GM19468 (cell line): ENCODE measurements around the gene SH3TC1.

ENCODE experiments used
- ATAC-seq: cut with Tn5 transposase; IDR thresholded peaks from one replicate; pipeline ENCODE4 v1.9.1; 2021; ENCODE audit warnings: mild to moderate bottlenecking, moderate library complexity, moderate number of reproducible peaks; ENCODE audit not compliant: unreplicated experiment; ENCODE audit errors: extremely low read depth

SH3TC1 gene

DNA sequence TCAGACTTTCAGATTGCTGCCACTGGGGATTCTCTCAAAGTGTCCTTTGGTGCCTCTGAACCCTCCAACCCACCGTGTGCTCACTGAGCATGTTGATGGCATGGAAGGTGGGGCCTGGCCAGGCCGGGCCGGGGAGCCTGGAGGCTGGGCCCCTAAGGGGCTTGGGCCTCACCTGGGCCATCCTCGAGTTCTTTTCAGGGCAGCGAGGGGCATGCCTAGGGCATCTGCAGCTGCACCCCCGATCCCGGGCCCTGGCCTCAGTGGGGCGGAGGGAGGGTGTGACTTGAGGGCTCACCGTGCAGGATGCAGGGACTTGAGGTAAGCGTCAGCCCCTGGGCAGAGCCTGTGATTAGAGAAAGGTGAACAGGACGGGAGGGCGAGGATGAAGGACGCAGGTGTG lies 1.6 kb upstream of the SH3TC1 start:
- ATAC-seq: no peak

DNA sequence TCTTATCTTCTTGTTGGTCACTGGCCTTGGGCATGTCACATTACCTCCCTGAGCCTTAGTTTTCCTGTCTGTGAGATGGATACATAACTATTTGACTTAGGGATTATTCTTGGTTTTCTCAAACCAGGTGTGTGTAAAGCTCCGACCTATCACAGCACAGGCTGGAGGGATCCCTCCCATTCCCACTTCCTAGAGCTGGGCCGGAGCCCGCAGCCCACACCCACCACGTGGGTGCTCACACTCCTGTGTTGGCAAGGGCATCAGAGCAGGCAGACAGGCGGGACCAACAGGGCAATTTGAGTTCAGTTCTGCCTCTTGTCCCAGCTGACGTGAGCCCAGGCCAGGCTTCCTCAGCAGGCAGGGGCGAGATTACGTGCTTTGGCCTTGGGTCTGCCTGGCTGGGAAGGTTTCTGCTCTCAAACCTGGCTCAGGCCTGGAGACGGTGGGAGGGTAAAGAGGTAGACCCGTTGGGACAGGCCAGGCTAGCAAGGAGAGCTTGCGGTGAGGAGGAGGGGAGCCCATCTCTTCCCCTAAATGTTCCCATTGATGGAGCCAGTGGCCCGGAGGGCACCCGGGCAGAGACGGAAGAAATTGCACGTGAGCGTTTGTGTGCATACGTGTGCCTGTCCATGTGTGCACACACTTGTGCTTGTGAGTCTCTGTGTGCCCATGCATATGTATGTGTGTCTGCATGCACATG lies 734 bp upstream of the SH3TC1 start:
- no peak for ATAC-seq

DNA sequence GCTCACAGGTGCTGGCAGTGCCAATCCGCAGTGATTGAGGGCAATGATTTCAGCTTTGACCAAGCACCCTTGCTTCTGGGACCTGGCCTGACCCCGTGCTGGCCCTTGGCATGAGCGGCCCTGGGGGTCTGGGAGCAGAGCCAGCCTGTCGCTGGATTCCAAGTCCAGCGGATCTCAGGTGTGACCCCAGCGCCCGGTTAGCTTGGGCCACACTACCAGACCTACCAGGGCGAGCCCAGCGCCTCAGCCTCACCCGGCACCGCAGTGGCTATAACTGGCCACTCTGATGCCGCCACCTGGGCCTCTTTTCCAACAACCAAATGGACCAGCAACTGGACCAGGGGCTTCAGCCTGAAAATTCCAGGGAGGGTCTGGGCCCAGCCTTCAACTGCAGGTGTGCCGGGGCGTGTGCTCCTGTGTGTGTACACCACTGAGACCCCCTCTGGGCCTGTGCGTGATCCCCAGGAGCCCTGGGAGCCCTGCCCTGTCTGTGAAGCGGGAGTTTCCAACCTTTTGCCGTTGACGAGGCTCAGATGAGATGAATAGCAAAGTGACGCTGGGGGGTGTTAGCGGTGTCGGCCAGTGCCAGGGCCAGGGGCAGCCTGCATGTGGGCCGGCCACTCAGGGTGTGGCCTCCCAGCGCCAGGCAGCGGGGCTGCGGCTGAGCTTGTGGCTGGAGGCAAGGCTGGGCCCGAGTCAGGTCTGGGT lies 658 bp downstream of the SH3TC1 start:
- ATAC-seq: no peak

DNA sequence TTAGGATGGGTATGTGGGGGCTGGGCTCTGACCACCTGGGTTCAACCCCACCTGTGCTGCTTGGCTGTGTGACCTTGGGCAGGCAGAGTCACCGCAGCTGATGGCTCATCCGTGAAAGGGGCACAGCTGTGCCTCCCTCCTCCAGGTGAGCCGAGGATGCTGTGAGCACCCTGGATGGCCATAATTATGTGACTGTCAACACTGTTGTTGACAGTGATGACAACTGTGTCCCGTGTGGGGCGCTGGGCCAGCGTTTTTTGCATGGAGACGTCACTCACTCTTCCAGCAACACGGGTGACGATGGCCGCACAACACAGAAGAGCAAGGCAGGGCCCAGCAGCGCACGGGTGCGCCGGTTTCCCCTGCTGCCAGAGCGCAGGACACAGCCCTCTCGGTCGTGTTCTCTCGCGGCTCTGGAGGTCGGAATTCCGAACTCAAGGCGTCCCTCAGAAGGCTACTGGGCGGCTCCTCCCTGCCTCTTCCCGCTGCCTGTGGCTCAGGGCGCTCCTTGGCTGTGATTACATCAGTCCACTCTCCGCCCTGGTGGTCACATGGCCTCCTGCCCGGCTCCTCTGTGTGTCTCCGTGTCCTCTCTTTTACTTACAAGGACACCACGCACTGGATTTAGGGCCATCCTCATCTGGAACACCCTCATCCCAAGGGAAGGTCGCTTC lies 1.3 kb downstream of the SH3TC1 start:
- no peak for ATAC-seq

DNA sequence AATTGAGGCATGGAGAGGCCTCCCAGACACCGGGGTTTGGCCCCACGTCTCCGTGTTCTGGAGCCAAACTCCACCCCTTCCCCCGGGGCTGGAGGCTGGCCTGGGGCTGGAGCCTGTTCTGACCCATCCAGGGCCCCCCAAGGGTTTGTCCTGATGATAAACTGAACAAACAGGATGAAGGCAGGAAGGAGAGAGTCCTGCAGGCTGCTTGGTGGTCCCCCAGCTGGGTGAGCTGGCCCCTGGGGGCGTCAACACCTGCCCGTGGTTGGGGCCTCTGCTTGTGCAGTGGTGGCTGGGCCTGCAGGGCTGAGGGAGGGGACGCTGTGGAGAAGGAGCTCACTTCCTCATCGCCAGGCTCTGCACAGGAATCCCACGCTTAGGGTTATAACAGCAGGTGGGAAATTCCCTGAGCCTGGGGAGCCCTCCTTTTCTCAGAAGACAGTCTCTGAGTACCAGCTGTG lies 2.3 kb downstream of the SH3TC1 start:
- ATAC-seq: no peak

DNA sequence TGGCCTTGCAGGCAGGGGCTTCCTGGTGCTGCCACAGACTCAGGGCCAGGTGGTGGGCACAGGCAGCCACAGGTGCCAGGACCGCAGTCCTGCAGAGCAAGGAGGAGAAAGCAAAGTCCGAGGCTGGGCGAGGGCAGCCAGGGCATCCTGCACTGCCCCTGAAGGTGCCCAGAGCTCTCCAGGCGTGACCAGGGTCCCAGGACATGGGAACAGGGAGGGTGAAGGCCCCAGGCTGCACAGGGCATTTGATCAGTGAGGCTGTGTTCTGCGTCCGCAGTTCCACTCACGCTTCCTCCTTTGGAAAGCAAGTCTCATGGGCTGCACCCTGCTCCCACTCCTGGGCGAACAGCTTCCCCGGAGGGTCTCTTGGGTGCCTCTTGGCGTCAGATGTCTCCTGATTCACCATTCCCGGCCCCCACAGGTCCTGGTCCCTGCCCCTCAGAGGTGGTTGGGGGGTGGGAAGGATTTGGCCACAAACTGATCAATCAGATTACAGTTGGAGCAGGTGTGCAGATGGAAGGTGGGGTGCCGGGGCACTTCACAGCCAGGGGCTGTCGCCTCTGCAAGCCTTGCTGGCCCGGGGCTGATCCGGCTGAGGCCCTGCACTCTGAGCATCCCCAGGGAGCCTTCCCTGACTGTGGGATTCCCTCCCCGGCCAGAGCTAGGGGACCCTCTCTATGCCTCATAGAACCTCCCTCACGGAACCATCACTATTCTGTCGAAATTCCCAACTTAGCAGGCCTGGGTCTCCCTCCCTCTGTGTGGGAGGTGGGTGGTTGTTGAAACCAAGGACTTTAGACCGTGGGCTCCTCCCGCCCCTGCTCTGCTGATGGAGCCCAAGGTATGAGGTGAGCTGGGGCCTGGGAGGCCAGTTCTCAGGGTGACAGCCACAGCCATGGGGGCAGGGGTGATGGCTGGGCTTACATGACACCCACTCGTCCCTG lies 3.3 kb downstream of the SH3TC1 start:
- ATAC-seq: no peak

DNA sequence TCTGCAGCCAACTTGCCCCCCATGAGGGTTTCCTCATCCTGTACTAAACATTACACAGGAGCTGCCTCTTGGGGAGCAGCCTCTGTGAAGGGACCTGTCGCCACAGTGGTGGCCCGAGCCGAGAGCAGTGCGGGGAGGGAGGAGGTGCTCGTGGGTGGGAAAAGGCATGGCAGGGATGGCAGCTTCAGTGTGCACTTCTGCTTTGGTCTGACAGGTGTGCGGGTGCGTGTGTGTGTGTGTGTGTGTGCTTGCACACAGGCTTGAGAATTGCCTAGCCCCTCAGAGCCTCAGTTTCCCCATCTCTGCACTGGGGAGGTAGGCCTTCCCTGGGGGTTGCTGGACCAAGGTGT lies 3.9 kb downstream of the SH3TC1 start:
- no peak for ATAC-seq

DNA sequence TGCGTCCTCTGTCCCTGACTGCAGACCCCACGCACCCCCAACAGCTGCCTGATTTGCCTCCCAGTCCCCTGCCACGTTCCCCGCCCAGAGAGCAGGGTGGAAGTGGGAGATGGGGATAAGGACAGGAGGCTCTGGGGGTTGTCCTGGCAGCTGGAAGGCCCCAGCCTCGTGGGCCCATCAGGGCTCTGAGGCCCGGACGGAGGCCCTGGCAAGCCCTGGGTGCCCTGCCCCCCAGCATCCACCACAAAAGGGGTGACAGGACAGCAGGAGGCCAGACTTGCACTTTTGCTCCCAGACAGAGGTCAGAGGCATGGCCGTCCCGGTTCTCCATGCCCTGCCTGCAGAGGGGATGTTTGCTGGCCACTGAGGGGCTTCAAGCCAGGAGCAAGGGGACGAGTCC lies 4.7 kb downstream of the SH3TC1 start:
- no peak for ATAC-seq

DNA sequence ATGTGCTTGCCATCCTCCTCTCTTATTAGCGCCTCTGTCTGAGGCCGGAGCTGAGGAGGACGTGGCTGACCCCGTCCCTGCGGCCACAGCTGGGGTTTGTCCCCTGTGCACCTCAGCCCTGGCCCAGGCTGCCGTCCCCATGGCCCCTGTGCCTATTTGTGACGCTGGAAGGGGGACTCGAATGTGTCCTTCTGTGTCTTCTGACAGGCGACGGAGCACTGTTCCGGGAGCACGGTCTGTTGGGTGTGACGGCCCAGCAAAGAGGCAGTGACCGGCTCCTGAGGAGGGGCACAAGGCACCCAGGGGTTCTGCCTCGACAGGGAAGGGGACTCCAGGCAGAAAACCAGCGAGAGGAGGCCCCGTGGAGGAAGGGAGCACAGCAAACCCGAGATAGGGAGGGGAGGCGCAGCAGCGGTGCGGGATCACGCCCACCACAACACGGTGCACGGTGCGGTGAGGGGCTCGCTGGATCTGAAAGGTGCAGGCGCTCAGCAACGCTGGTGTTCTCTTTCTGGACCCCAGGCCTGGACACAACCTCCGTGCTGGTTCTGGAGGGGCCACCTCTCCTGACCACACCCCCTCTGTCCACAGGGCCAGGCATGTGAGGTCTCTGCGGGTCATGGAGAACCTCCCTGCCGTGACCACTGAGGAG lies 5.6 kb downstream of the SH3TC1 start:
- ATAC-seq: no peak

DNA sequence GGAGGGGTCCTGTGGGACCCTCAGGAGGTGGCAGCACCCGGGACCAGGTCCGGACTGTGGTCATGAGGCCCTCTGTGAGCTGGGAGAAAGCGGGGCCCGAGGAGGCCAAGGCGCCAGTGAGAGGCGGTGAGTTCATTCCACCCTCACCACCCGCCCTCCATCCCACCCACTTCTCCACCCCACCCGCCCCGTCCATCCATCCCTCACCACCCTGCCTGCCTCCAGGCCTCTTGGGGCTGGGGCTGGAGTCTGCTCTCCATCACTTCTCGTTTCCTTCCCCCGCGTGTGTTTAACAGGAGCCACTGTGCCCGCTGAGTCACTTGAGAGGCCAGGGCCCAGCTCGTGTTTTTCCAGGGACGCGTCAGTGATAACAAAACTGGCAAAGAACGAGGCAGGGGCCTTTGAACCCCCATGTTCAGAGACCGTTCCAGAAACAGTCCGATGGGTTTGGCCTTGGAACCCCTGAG lies 6.2 kb downstream of the SH3TC1 start:
- no peak for ATAC-seq

DNA sequence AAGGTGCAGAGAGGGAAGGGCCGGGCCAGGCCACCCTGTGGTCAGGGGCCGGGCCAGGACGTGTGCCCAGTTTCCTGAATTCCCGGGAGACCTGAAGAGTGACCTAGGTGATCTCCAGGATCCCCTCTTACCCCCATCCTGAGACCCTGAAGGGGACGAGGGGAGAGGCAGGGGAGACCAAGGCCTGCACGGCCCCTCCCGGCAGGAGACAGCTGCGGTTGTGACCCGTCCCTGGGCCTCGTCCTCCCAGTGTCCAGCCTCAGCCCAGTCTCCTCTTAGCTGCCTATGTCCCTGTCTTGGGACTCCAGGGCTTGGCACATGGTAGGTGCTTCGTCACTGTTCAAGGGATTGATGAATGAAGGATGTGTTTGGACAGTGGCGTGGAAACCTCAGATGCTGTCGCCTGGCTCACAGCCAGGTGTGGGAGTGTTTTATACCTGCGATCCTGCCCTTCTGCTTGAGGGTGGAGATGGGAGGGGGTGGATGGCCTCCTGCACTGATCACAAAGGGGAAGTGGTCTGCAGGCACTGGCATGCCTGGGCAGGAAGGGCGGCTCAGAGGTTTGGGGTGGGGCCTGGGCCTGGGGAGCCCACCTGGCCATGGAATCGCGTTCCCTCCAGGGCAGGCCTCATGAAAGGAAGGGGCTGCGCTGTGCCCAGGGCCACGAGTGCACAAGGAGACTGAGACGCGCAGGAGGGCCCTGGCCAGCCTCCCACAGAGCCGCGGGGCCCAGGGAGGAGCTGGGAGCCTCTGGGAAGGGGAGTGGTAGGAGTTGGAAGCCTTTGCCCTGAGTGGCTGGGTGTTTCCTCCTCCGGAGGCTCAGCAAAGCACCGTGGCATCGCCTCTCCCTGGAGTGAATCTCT lies 6.9 kb downstream of the SH3TC1 start:
- ATAC-seq: no peak

DNA sequence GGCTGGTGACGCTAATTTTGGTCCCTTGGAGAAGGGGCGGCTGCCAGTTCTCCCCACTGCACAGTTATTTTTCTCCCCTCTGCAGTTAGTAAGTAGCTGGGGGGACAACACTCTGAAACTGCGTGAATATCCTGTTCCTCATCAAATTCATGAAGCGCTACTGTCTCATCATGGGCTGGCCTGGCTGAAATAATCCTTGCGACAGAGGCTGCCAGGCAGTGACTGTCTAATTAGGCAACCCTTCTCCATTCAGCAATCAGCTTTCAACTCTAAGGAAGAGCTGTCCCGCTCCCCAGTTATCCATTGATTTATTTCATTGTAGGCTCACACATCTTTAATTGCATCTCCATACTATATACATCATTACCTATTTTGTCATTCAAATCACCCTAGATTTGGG lies 8.2 kb downstream of the SH3TC1 start:
- no peak for ATAC-seq

DNA sequence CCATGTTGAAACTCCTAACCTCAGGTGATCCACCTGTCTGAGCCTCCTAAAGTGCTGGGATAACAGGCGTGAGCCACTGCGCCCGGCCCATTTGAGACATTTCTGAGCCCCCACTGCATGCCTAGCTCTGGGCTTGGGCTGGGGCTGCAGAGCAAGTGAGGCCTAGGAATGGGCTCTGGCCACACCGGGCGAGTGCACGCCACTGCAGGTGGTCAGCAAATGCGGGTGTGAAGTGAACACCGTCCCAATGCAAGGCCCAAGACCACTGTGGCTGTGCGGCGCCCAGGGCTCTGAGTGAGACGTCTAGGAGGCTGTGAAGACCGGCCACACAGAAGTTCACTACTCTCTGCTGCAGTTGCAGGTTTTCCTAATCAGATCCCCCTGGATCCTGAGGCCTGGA lies 9.5 kb downstream of the SH3TC1 start:
- no peak for ATAC-seq

DNA sequence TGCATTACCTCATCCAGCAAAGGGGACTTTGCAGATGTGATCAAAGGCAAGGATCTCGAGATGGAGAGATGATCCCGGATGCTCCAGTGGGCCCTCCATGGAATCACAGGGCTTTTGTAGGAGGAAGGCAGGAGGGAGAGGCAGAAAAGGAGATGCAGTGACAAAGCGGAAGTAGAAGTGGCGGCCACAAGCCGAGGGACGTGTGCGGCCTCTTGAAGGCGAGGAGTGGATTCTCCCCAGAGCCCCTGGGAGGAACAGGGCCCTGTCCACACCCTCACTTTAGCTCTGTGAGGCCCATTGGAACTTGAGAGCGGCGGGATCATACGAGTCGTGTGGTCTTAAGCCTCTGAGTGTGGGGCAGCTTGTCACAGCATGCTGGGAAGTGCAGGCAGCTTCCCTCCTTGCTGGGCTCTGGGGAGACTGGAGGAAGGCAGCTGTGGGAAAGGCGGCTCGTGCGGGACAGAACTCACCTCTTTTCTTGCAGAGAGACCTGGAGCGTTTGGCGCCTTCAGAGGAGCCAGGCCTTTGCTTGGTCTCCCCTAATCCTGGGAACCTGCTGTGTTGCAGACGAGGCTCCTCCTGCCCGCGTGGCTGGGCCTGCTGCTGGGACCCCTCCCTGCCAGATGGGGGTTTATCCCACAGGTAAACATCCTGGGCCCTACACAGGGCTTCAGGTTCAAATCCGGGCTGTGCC lies 10.2 kb downstream of the SH3TC1 start:
- ATAC-seq: no peak

DNA sequence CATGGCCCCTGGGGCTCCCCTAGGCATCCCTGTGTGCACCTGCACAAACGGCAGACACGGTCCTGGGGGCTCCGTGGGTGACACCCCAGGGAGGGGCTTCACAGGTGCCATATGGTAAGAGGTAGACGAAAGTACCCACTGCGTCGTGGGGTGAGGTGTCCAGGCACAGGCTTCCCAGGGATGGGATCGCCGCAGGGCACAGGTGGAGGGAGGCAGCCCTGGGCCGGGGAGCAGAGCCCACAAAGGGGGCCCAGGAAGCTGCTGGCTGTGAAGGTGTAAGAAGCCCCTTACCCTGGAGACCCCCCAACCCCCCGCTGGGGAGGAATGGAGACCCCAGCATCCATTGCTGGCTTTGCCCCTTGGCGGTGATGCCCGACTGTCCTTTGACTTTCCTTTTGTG lies 10.9 kb downstream of the SH3TC1 start:
- no peak for ATAC-seq

DNA sequence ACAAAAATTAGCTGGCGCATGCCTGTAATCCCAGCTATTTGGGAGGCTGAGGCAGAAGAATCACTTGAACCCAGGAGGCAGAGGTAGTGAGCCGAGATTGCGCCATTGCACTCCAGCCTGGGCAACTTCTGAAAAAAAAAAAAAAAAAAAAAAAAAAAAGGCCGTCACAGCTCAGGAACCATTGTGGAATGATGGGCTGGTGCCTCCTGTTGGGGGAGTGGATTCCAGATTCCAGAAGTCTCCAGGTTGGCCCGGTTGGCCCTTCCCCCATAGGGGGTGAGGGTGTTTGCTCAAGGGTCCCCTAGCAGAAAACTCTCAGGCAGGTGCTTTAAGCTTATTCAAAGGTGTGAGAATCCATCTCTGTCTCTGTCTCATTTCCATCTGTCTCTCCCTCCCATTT lies 11.5 kb downstream of the SH3TC1 start:
- ATAC-seq: no peak

DNA sequence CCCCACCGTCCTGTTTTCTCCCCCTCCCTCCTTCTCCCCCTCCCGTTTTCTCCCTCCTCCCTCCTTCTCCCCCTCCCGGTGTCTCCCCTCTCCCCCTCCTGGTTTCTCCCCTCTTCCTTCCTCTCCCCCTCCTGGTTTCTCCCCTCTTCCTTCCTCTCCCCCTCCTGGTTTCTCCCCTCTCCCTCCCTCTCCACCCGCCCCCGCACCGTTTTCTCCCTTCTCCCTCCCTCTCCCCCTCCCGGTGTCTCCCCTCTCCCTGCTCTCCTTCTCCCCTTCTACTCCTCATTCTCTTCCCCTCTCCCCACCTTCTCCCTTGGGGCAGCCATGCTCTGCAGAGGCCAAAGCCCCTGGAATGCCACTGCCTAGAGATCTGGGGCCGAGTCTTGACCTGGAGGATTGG lies 12.2 kb downstream of the SH3TC1 start:
- no peak for ATAC-seq
